ENCODE data around the gene HMG20A.

GRCh38 chr15:77457191-77457904 lies 36.7 kb downstream of the HMG20A start:
- TF ChIP-seq SUZ12 (IDR thresholded peaks at IDR 0.05; ENCODE audit: extremely low read depth, insufficient read depth, insufficient read length) (no peak), YY1 (IDR thresholded peaks at IDR 0.05; ENCODE audit: insufficient read depth, insufficient read length) (no peak), ZNF274 (IDR thresholded peaks at IDR 0.05; ENCODE audit: low read depth, low read length) (no peak)
